HTR-8/SVneo (cell line): ENCODE measurements around the gene NPAS4.
"Not testable (repeated sequence)": the region's sequence is repeated elsewhere in the genome, so short reads cannot be mapped to it uniquely, and the experiment has no call there.

ENCODE experiments used
- DNase-seq: peaks from one replicate; pipeline ENCODE4 v3.0.0; 2011; ENCODE audit warnings: low spot score, mixed read lengths; ENCODE audit not compliant: insufficient read length
- FAIRE-seq: peaks from 2 replicates; lab custom pipeline; 2011; peaks lifted over from hg19 to GRCh38; lab: Jason Lieb, UNC

NPAS4 gene

GRCh38 chr11:66448523-66448922, 27.7 kb downstream of the NPAS4 start:
- FAIRE-seq (no peak), DNase-seq (no peak)

- FAIRE-seq (peak; percentile 79), DNase-seq (no peak)
Observed at GRCh38 chr11:66450560-66450959, 29.7 kb downstream of the NPAS4 start.

- no peak for DNase-seq
- FAIRE-seq, result peak; percentile 38
Observed at GRCh38 chr11:66451663-66452062, 30.8 kb downstream of the NPAS4 start.

GRCh38 chr11:66454247-66454646, 33.4 kb downstream of the NPAS4 start:
- FAIRE-seq, result peak; percentile 83
- peak; percentile 73 for DNase-seq

- DNase-seq, result no peak
- peak; percentile 68 for FAIRE-seq
Observed at GRCh38 chr11:66454828-66455227, 34.0 kb downstream of the NPAS4 start.

- FAIRE-seq, result no peak
- no peak for DNase-seq
Observed at GRCh38 chr11:66457826-66458225, 37.0 kb downstream of the NPAS4 start.

- DNase-seq (no peak), FAIRE-seq (no peak)
Observed at GRCh38 chr11:66459138-66459778, 38.4 kb downstream of the NPAS4 start.

- no peak for FAIRE-seq
Observed at GRCh38 chr11:66462010-66462409, 41.2 kb downstream of the NPAS4 start.

GRCh38 chr11:66462911-66463310, 42.1 kb downstream of the NPAS4 start:
- FAIRE-seq (no peak), DNase-seq (no peak)

More at GRCh38 chr11:66462010-66462409, 41.2 kb downstream of the NPAS4 start:
- DNase-seq, result no peak

GRCh38 chr11:66464116-66464515, 43.3 kb downstream of the NPAS4 start:
- not testable (repeated sequence) for FAIRE-seq, DNase-seq

- DNase-seq (no peak), FAIRE-seq (peak; percentile 9)
Observed at GRCh38 chr11:66464916-66465315, 44.1 kb downstream of the NPAS4 start.

GRCh38 chr11:66465373-66466224, 44.8 kb downstream of the NPAS4 start:
- DNase-seq, result no peak
- FAIRE-seq, result no peak

GRCh38 chr11:66466225-66467033, 45.6 kb downstream of the NPAS4 start, which contains the start of gene PELI3:
Gene PELI3, plus strand, starts transcription at chr11:66466905. Its CDS starts 1,224 bp downstream, at chr11:66468129.
- FAIRE-seq (peak; percentile 99), DNase-seq (peak; percentile 99)

GRCh38 chr11:66467034-66467659, 46.3 kb downstream of the NPAS4 start:
- FAIRE-seq (no peak), DNase-seq (no peak)

- no peak for DNase-seq
- FAIRE-seq, result peak; percentile 89
Observed at GRCh38 chr11:66467756-66468155, 46.9 kb downstream of the NPAS4 start.

GRCh38 chr11:66468691-66469090, 47.9 kb downstream of the NPAS4 start:
- no peak for FAIRE-seq

GRCh38 chr11:66469441-66469840, 48.6 kb downstream of the NPAS4 start:
- FAIRE-seq, result no peak
- DNase-seq, result no peak

More at GRCh38 chr11:66468691-66469090, 47.9 kb downstream of the NPAS4 start:
- DNase-seq, result no peak

- DNase-seq, result no peak
- FAIRE-seq, result no peak
Observed at GRCh38 chr11:66470015-66470414, 49.2 kb downstream of the NPAS4 start.

GRCh38 chr11:66471142-66471541, 50.3 kb downstream of the NPAS4 start:
- FAIRE-seq, result peak; percentile 28

GRCh38 chr11:66472054-66472453, 51.2 kb downstream of the NPAS4 start:
- DNase-seq (no peak), FAIRE-seq (no peak)

More at GRCh38 chr11:66471142-66471541, 50.3 kb downstream of the NPAS4 start:
- DNase-seq, result no peak
